Trophoblast cell (in vitro differentiated cells and primary cell): Measurements from ENCODE around the gene ATP6V1B1.

Source experiments
- DNase-seq, 2 donors: peaks; one replicate each; pipeline ENCODE4 v3.0.0-alpha.2; 2016
- H2AFZ ChIP-seq: 2 replicates; pipeline ENCODE4 v1.6.1; 2013; ENCODE audit warnings: low read length, moderate library complexity, mild to moderate bottlenecking; ENCODE audit not compliant: insufficient read depth, poor library complexity
- H2AK5ac ChIP-seq: 2 replicates; pipeline ENCODE4 v1.6.1; 2013; ENCODE audit warnings: mild to moderate bottlenecking, low read length
- H2BK120ac ChIP-seq: 2 replicates; pipeline ENCODE4 v1.6.1; 2013; ENCODE audit warnings: low read length, mild to moderate bottlenecking, moderate library complexity; ENCODE audit not compliant: insufficient read depth, poor library complexity
- H2BK12ac ChIP-seq: 2 replicates; pipeline ENCODE4 v1.6.1; 2013; ENCODE audit warnings: mild to moderate bottlenecking, low read length, moderate library complexity
- H2BK5ac ChIP-seq: 2 replicates; pipeline ENCODE4 v1.6.1; 2013; ENCODE audit warnings: low read length, low read depth, moderate library complexity, mild to moderate bottlenecking; ENCODE audit not compliant: poor library complexity
- H3K14ac ChIP-seq: 2 replicates; pipeline ENCODE4 v1.6.1; 2013; ENCODE audit warnings: mild to moderate bottlenecking, low read length
- H3K18ac ChIP-seq: 2 replicates; pipeline ENCODE4 v1.6.1; 2013; ENCODE audit warnings: mild to moderate bottlenecking, low read length
- H3K23ac ChIP-seq: 2 replicates; pipeline ENCODE4 v1.6.1; 2013; ENCODE audit warnings: low read length
- H3K27ac ChIP-seq: 2 replicates; pipeline ENCODE4 v1.5.1; 2013; ENCODE audit warnings: low read depth, mild to moderate bottlenecking, inconsistent platforms, low read length, moderate library complexity
- H3K27me3 ChIP-seq: 2 replicates; pipeline ENCODE4 v1.6.1; 2013; ENCODE audit warnings: inconsistent platforms, mild to moderate bottlenecking, low read length, moderate library complexity; ENCODE audit not compliant: insufficient read depth
- H3K36me3 ChIP-seq, 2 experiments: 1 replicate in 1 of 2; 2 replicates in 1 of 2; pipeline ENCODE4 v1.6.1; 2013; ENCODE audit warnings: low read length in 2 of 2, mild to moderate bottlenecking in 2 of 2, moderate library complexity in 1 of 2; ENCODE audit not compliant: insufficient read depth in 2 of 2, control insufficient read depth in 1 of 2
- H3K4ac ChIP-seq: 2 replicates; pipeline ENCODE4 v1.6.1; 2013; ENCODE audit warnings: low read depth, mild to moderate bottlenecking, low read length, moderate library complexity
- H3K4me1 ChIP-seq, 2 experiments: 1 replicate in 1 of 2; 2 replicates in 1 of 2; pipeline ENCODE4 v1.6.1; 2013; ENCODE audit warnings: low read length in 2 of 2, mild to moderate bottlenecking in 2 of 2, moderate library complexity in 1 of 2; ENCODE audit not compliant: insufficient read depth in 2 of 2, control insufficient read depth in 1 of 2
- H3K4me2 ChIP-seq: 2 replicates; pipeline ENCODE4 v1.6.1; 2013; ENCODE audit warnings: inconsistent platforms, mild to moderate bottlenecking, low read length, moderate library complexity
- H3K4me3 ChIP-seq: 2 replicates; pipeline ENCODE4 v1.5.1; 2013; ENCODE audit warnings: mild to moderate bottlenecking, low read depth, low read length, inconsistent platforms
- H3K79me1 ChIP-seq: one replicate; pipeline ENCODE4 v1.6.1; 2013; ENCODE audit warnings: low read length
- H3K79me2 ChIP-seq: 2 replicates; pipeline ENCODE4 v1.6.1; 2013; ENCODE audit warnings: low read length, mild to moderate bottlenecking; ENCODE audit not compliant: control insufficient read depth, insufficient read depth, poor library complexity
- H3K9ac ChIP-seq: 2 replicates; pipeline ENCODE4 v1.6.1; 2013; ENCODE audit warnings: mild to moderate bottlenecking, low read length
- H3K9me3 ChIP-seq: 2 replicates; pipeline ENCODE4 v1.6.1; 2013; ENCODE audit warnings: low read depth, mild to moderate bottlenecking, control low read depth, inconsistent platforms, low read length; ENCODE audit not compliant: insufficient read depth
- H4K12ac ChIP-seq: 2 replicates; pipeline ENCODE4 v1.6.1; 2013; ENCODE audit warnings: low read depth, mild to moderate bottlenecking, low read length, moderate library complexity
- H4K8ac ChIP-seq: 2 replicates; pipeline ENCODE4 v1.6.1; 2013; ENCODE audit warnings: low read depth, mild to moderate bottlenecking, low read length, moderate library complexity
- H4K91ac ChIP-seq: one replicate; pipeline ENCODE4 v1.6.1; 2013; ENCODE audit warnings: low read depth, mild to moderate bottlenecking, low read length, moderate library complexity
- WGBS: extraction: QIAGEN DNeasy Blood & Tissue Kit; methylation state at CpG from one replicate; pipeline ENCODE4 v1.1.7; 2013; ENCODE audit warnings: missing lambda C conversion rate; ENCODE audit not compliant: insufficient read length, insufficient coverage; ENCODE audit errors: extremely low coverage; 5-methylcytosine and 5-hydroxymethylcytosine counted together

Gene ATP6V1B1

DNA sequence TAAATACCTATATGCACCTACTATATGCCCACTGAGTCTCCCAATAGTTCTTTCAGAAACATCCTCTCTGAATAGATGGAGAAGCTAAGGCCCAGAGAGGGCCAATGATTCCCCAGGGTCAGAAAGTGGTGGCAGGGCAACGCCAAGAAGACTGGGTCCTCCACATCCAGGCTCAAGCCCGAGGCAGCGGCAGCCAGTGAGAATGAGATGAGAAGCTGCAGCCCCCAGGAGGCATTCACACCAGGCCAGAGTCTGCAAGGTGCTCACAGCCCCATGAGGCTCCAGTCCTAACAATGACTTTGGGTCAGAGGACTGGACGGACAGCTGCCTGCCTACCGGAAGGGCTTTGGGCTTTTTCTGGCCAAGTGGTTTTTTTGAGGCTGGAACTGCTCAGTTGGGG lies 55.4 kb downstream of the ATP6V1B1 start:
- Histone ChIP-seq H4K12ac (no peak overlapping the region), H3K79me2 (peaks cover 3% of the 10 kb centered on the region), H3K14ac (no peak overlapping the region), H3K4me3 (no peak overlapping the region), H3K18ac (no peak overlapping the region), H3K27ac (no peak overlapping the region), H2BK5ac (no peak overlapping the region), H3K4me2 (no peak overlapping the region), H4K91ac (no peak overlapping the region), H3K79me1 (peaks cover 6% of the 10 kb centered on the region), H2AK5ac (no peak overlapping the region), H3K36me3 (peaks cover 36 to 52% of the 10 kb centered on the region in 2 experiments), H4K8ac (no peak overlapping the region), H2AFZ (no peak overlapping the region), H2BK120ac (no peak overlapping the region), H3K27me3 (no peaks in the 10 kb centered on the region), H3K23ac (no peak overlapping the region), H3K9me3 (no peaks in the 10 kb centered on the region), H3K4ac (no peak overlapping the region), H2BK12ac (no peak overlapping the region), H3K9ac (no peak overlapping the region), H3K4me1 (peaks cover 6 to 15% of the 10 kb centered on the region in 2 experiments)
- WGBS, result no CpG with 5 or more reads among the region's 5 CpGs
- no peak for DNase-seq

DNA sequence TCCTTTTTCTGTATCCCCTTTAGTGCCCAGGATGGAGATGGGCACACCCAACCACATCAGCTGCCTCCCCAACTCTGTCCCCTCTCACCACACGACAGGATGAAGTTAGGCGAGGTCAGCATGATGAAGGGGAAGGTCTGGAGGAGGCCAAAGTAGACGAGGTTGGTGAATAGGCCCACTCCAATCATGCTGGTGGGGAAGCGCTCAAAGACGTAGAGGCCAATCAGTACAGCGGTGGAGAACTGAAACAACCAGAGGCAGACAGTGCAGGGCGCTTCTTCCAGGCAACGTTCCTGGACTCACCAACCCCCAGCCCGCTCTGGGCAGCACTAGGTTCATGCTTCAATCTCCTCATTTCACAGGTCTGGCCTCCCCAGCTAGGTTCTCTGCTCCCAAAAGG lies 56.0 kb downstream of the ATP6V1B1 start:
- no peak overlapping the region for H3K9ac ChIP-seq
- H3K27ac ChIP-seq, result no peak overlapping the region
- H4K91ac ChIP-seq, result no peak overlapping the region
- no peak overlapping the region for H4K8ac ChIP-seq
- H3K4me3 ChIP-seq, result peak overlapping the region; percentile 43
- H4K12ac ChIP-seq, result no peak overlapping the region
- H3K27me3 ChIP-seq, result no peaks in the 10 kb centered on the region
- no peak overlapping the region for H3K23ac ChIP-seq
- no CpG with 5 or more reads among the region's 9 CpGs for WGBS
- H3K18ac ChIP-seq, result no peak overlapping the region
- H3K4ac ChIP-seq, result no peak overlapping the region
- no peak overlapping the region for H2BK12ac ChIP-seq
- DNase-seq, result no peak
- H2AK5ac ChIP-seq, result no peak overlapping the region
- peaks cover 6 to 15% of the 10 kb centered on the region in 2 experiments for H3K4me1 ChIP-seq
- no peak overlapping the region for H3K4me2 ChIP-seq
- no peaks in the 10 kb centered on the region for H3K9me3 ChIP-seq
- peaks cover 6% of the 10 kb centered on the region for H3K79me1 ChIP-seq
- peaks cover 33 to 46% of the 10 kb centered on the region in 2 experiments for H3K36me3 ChIP-seq
- H2BK120ac ChIP-seq, result no peak overlapping the region
- no peak overlapping the region for H2BK5ac ChIP-seq
- no peak overlapping the region for H2AFZ ChIP-seq
- H3K14ac ChIP-seq, result no peak overlapping the region
- peaks cover 3% of the 10 kb centered on the region for H3K79me2 ChIP-seq

DNA sequence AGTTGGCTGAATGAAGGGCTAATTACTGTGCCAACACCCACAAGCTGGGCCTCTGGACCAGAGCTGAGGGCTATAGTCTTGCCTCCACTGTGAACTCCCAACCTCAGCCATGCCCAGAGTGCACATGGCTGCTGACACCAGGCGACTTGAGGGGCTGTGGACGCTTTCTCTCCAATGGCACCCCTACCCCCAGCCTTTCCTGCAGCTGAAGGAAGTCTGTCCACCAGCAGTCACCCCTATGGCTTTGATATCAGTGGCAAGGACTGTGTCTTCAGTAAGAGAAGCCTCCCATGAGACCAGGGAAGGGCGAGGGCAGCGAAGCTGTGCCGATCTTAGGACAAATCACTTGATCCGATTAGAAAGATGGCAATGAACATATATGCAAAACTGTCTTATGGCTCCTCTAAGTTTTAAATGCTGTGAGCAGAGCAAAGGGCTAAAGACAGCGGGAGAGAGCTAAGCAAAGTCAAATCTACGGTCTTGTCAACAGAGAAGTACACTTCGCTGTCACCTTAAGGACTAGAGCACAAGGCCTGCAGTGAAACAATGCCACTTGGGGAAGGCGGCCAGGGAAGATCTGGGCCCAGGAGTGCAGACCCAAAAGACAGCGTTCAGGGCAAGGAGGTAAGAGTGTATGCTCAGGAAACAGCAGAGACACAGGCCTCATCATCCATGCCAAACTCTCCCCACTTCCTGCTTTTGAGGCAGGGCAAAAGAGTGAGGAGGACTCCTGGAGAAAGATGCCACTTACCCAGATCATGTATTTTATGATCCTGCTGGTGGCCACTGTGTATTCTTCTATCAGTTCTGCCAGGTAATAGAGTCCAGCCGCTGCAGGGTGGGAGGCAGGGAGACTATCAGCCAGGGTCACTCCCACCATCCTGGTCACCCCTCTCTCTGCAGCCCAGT lies 57.5 kb downstream of the ATP6V1B1 start:
- H2AK5ac ChIP-seq, result no peak overlapping the region
- peaks cover 3% of the 10 kb centered on the region for H3K79me2 ChIP-seq
- no CpG with 5 or more reads among the region's 12 CpGs for WGBS
- H3K9me3 ChIP-seq, result no peaks in the 10 kb centered on the region
- no peaks in the 10 kb centered on the region for H3K27me3 ChIP-seq
- H2AFZ ChIP-seq, result peak overlapping the region; percentile 28
- H2BK5ac ChIP-seq, result no peak overlapping the region
- H3K79me1 ChIP-seq, result peaks cover 6% of the 10 kb centered on the region
- no peak overlapping the region for H3K27ac ChIP-seq
- H4K8ac ChIP-seq, result no peak overlapping the region
- H3K9ac ChIP-seq, result peak overlapping the region; percentile 17
- no peak for DNase-seq
- peaks cover 6 to 15% of the 10 kb centered on the region in 2 experiments for H3K4me1 ChIP-seq
- H3K23ac ChIP-seq, result no peak overlapping the region
- no peak overlapping the region for H3K18ac ChIP-seq
- H3K4me3 ChIP-seq, result no peak overlapping the region
- H2BK120ac ChIP-seq, result no peak overlapping the region
- no peak overlapping the region for H4K91ac ChIP-seq
- H3K4ac ChIP-seq, result no peak overlapping the region
- no peak overlapping the region for H3K14ac ChIP-seq
- peak overlapping the region; percentile 96 for H3K4me2 ChIP-seq
- H4K12ac ChIP-seq, result no peak overlapping the region
- H2BK12ac ChIP-seq, result no peak overlapping the region
- peaks cover 26 to 34% of the 10 kb centered on the region in 2 experiments for H3K36me3 ChIP-seq

DNA sequence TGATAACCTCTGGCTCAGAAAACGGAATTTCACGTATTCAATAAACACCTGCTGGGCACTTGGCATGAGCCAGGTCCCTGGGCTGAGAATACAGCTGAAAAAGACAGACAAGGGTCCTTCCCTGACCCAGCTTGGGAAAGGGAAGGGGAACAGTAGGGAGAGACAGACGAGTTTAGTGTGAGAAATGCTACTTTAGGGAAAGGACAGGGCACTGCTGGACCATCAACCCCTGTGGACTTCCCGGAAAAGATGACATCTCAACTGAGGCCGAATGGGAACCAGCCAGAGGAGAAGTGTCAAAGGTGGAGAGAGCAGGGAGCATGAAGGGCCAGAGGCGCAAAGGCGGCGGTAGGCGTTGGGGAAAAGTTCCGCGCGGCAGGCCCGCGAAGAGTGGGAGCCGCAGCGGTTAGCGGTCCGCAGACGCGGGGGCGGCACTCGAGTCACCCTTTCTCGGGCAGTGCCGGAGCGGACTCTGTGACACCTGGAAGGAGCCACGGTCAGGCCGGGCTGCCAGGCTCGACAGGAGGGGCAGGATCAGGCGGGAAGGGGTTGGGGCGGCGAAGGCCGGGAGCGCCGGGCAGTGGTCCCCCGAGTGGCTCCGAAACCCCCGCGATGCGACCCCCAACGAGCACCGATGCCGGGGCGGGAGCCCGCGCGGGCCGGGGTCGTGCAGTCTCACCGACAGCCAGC lies 58.5 kb downstream of the ATP6V1B1 start:
- peak overlapping the region; percentile 8 for H2BK120ac ChIP-seq
- DNase-seq, result peak; percentile 14 to 33
- H3K4me3 ChIP-seq, result peak overlapping the region; percentile 96
- H2BK12ac ChIP-seq, result no peak overlapping the region
- peak overlapping the region; percentile 68 for H2AFZ ChIP-seq
- peak overlapping the region; percentile 58 for H3K14ac ChIP-seq
- WGBS, result no CpG with 5 or more reads among the region's 49 CpGs
- H3K4me2 ChIP-seq, result peak overlapping the region; percentile 96
- H3K79me1 ChIP-seq, result peaks cover 6% of the 10 kb centered on the region
- no peak overlapping the region for H2BK5ac ChIP-seq
- H3K4ac ChIP-seq, result peak overlapping the region; percentile 73
- H3K18ac ChIP-seq, result peak overlapping the region; percentile 41
- H4K8ac ChIP-seq, result peak overlapping the region; percentile 77
- H4K12ac ChIP-seq, result peak overlapping the region; percentile 28
- H3K27me3 ChIP-seq, result no peaks in the 10 kb centered on the region
- no peak overlapping the region for H3K27ac ChIP-seq
- H3K9ac ChIP-seq, result peak overlapping the region; percentile 95
- H3K9me3 ChIP-seq, result no peaks in the 10 kb centered on the region
- no peak overlapping the region for H3K23ac ChIP-seq
- H4K91ac ChIP-seq, result peak overlapping the region; percentile 37
- no peak overlapping the region for H2AK5ac ChIP-seq
- H3K36me3 ChIP-seq, result peaks cover 16 to 24% of the 10 kb centered on the region in 2 experiments
- peaks cover 6 to 15% of the 10 kb centered on the region in 2 experiments for H3K4me1 ChIP-seq
- H3K79me2 ChIP-seq, result peaks cover 3% of the 10 kb centered on the region
